OCI-LY7 (cell line): ENCODE measurements around the gene TRPM3. TPM values are rescaled to one million over a fixed set of nuclear protein-coding genes. Genes with fewer than 3 reads are reported as not detected.

Experiments
- Bru-seq: library from RNA; stranded (reverse); fragments of 400-500 nt; gene quantifications from one replicate; lab custom pipeline; 2021; lab: Mats Ljungman, UMichigan
- BruChase-seq, 2 experiments: library from RNA; stranded (reverse); fragments of 400-500 nt; gene quantifications; one replicate each; lab custom pipeline; 2021; lab: Mats Ljungman, UMichigan
- BruUV-seq: library from RNA; stranded (reverse); fragments of 400-500 nt; replicated peaks from 2 replicates; lab custom pipeline; 2021; lab: Mats Ljungman, UMichigan
- CTCF ChIA-PET: fragments of 300-600 bp; sonication (Branson Sonifier 250); formaldehyde crosslinking; loops from one replicate; lab custom pipeline; 2022; ENCODE audit warnings: antibody characterized with exemption; ENCODE audit not compliant: unreplicated experiment; lab: Charles Lee
- POLR2A ChIA-PET: fragments of 300-600 bp; sonication (Branson Sonifier 250); formaldehyde crosslinking; loops from one replicate; lab custom pipeline; 2022; ENCODE audit warnings: antibody characterized with exemption; lab: Charles Lee
- DNase-seq: peaks from one replicate; pipeline ENCODE4 v3.0.0-alpha.2; 2015; ENCODE audit warnings: low spot score
- H2AFZ ChIP-seq: fragments of 200-600 bp; sonication (generic), shearing (Covaris generic); 2 replicates; pipeline ENCODE4 v1.6.1; 2014; ENCODE audit warnings: mild to moderate bottlenecking, antibody characterized with exemption, low read length, moderate library complexity
- H3K27ac ChIP-seq: fragments of 200-600 bp; sonication (generic); 2 replicates; pipeline ENCODE4 v1.5.1; 2014; ENCODE audit warnings: mixed run types, low read depth, mild to moderate bottlenecking, moderate library complexity, low read length, inconsistent platforms; ENCODE audit not compliant: poor library complexity, severe bottlenecking
- H3K36me3 ChIP-seq: fragments of 200-600 bp; sonication (generic); 2 replicates; pipeline ENCODE4 v1.6.1; 2014; ENCODE audit warnings: mild to moderate bottlenecking, antibody characterized with exemption, low read length, moderate library complexity, mixed read lengths; ENCODE audit not compliant: insufficient read depth
- H3K4me1 ChIP-seq: fragments of 200-600 bp; sonication (generic); 2 replicates; pipeline ENCODE4 v1.5.1; 2014; ENCODE audit warnings: mild to moderate bottlenecking, low read length; ENCODE audit not compliant: insufficient read depth, poor library complexity, severe bottlenecking
- H3K4me2 ChIP-seq: fragments of 200-600 bp; sonication (generic); 2 replicates; pipeline ENCODE4 v1.6.1; 2014; ENCODE audit warnings: mild to moderate bottlenecking, low read length
- H3K4me3 ChIP-seq: fragments of 200-600 bp; sonication (generic); 2 replicates; pipeline ENCODE4 v1.5.1; 2014; ENCODE audit warnings: mild to moderate bottlenecking, low read depth, low read length; ENCODE audit not compliant: poor library complexity, severe bottlenecking
- H3K79me2 ChIP-seq: fragments of 200-600 bp; sonication (generic); 2 replicates; pipeline ENCODE4 v1.6.1; 2016; ENCODE audit warnings: low read depth, mild to moderate bottlenecking, low read length, moderate library complexity, mixed read lengths; ENCODE audit not compliant: insufficient read depth
- H3K9me2 ChIP-seq: fragments of 200-600 bp; sonication (generic); 2 replicates; pipeline ENCODE4 v1.6.1; 2016; ENCODE audit warnings: mild to moderate bottlenecking, low read length, mixed read lengths; ENCODE audit not compliant: insufficient read depth
- H3K9me3 ChIP-seq: fragments of 200-600 bp; sonication (generic); 2 replicates; pipeline ENCODE4 v1.6.1; 2014; ENCODE audit warnings: mild to moderate bottlenecking, mixed run types, low read length, mixed read lengths
- H4K20me1 ChIP-seq: fragments of 200-600 bp; sonication (generic); 2 replicates; pipeline ENCODE4 v1.6.1; 2014; ENCODE audit warnings: mild to moderate bottlenecking, antibody characterized with exemption, low read length, moderate library complexity, mixed read lengths; ENCODE audit not compliant: insufficient read depth
- EZH2phosphoT487 ChIP-seq: fragments of 200-600 bp; sonication (generic); IDR thresholded peaks from 2 replicates; pipeline ENCODE4 v1.6.1; 2018; ENCODE audit warnings: low read depth, borderline replicate concordance, mild to moderate bottlenecking, mixed run types, antibody characterized with exemption, low read length, moderate library complexity, mixed read lengths
- intact Hi-C: fragments of 100-400 bp; cut with micrococcal nuclease; formaldehyde crosslinking; loops from one replicate; pipeline ENCODE4 v1.10.0; 2022; ENCODE audit not compliant: unreplicated experiment
- long read RNA-seq: library from polyadenylated mRNA; stranded (forward); transcript quantifications from one replicate; pipeline ENCODE4 v2.0.0, GENCODE V29; 2022
- total RNA-seq, 2 experiments: library from RNA; depleted of rRNA in 1 of 2; stranded (reverse); fragments of >200 nt in 1 of 2; shearing (Covaris generic) in 1 of 2; gene quantifications; 2 replicates each; pipeline ENCODE4 v1.2.3, GENCODE V29; 2014 to 2022
- TF ChIP-seq, protein P1 (sequence below): fragments of 200-600 bp; sonication (generic); conservative IDR thresholded peaks from 2 replicates; pipeline ENCODE4 v1.5.1; 2014; ENCODE audit warnings: mild to moderate bottlenecking, antibody characterized with exemption, low read length, moderate library complexity, mixed read lengths

The TRPM3 gene
- total RNA-seq (2014; rRNA removed; shearing (Covaris generic)) (not detected in 2 replicates), total RNA-seq (2022) (not detected in 2 replicates), Bru-seq, nascent RNA (percentile 2 among the genes with signal in this experiment), BruChase-seq, experiment 1, labeled RNA remaining after a 6-hour chase (percentile 2 among the genes with signal in this experiment), BruChase-seq, experiment 2, labeled RNA remaining after a 2-hour chase (percentile 2 among the genes with signal in this experiment)
- long read RNA-seq, partial matches to known transcripts, result 0 of 1 reads
- long read RNA-seq, other reads (novel, unspliced or antisense), result 1 of 1 reads

DNA sequence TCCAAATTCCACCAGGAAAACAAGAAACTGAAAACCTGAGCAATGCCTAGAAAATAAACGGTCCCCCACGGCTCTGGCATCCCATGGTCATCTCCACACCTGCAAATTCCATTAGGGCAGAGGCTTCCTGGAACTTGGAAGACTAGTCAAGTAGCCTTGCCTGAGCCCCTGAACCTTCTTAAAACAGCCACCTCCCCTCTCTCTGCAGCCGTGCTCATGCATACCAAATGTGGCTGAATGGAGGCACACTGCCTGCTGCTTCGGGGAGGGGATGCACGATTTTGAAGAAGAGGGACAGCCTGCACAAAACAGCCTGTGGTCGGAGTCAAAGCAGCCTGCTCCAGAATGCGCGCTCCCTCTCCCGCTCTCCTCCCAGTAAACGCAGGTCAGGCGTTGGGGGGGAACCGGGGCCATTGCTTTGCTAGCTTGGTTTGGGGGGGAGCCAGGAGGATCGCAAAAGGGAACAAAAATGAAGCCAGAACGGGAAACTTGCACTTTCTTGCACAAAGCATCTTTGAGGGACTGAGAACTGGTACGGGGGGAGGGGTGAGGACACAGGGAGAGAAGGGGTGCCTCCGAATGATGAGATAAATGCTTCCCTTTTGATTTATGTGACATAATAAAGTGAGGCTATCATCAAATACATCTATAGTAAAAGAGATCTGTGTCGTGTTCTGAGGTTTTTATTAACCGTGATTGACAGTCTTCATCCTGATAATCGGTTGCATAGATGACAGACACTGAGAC lies at the start of gene TRPM3:
TSS of gene TRPM3 (minus strand) at position 347 of the 747 bp plus-strand sequence. CDS start at position 80, 267 bp downstream.
- Histone ChIP-seq H3K4me1 (no peaks in the 10 kb centered on the region), H3K27ac (no peak within 1 kb of the TSS), H3K9me2 (no peaks in the 10 kb centered on the region), H3K4me3 (no peak within 1 kb of the TSS), H3K9me3 (no peaks in the 10 kb centered on the region), H2AFZ (no peak within 1 kb of the TSS), H3K79me2 (no peaks in the 10 kb centered on the region), H3K36me3 (no peaks in the 10 kb centered on the region), H3K4me2 (no peak within 1 kb of the TSS), H4K20me1 (no peaks in the 10 kb centered on the region)
- no peak for DNase-seq
- ChIA-PET POLR2A (no interaction called here), CTCF (no interaction called here)
- no TSS peak for BruUV-seq
- intact Hi-C loops, result no loop called here
- TF ChIP-seq, protein P1, sequence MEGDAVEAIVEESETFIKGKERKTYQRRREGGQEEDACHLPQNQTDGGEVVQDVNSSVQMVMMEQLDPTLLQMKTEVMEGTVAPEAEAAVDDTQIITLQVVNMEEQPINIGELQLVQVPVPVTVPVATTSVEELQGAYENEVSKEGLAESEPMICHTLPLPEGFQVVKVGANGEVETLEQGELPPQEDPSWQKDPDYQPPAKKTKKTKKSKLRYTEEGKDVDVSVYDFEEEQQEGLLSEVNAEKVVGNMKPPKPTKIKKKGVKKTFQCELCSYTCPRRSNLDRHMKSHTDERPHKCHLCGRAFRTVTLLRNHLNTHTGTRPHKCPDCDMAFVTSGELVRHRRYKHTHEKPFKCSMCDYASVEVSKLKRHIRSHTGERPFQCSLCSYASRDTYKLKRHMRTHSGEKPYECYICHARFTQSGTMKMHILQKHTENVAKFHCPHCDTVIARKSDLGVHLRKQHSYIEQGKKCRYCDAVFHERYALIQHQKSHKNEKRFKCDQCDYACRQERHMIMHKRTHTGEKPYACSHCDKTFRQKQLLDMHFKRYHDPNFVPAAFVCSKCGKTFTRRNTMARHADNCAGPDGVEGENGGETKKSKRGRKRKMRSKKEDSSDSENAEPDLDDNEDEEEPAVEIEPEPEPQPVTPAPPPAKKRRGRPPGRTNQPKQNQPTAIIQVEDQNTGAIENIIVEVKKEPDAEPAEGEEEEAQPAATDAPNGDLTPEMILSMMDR, result no peak
- TF ChIP-seq EZH2phosphoT487, result no peak

DNA sequence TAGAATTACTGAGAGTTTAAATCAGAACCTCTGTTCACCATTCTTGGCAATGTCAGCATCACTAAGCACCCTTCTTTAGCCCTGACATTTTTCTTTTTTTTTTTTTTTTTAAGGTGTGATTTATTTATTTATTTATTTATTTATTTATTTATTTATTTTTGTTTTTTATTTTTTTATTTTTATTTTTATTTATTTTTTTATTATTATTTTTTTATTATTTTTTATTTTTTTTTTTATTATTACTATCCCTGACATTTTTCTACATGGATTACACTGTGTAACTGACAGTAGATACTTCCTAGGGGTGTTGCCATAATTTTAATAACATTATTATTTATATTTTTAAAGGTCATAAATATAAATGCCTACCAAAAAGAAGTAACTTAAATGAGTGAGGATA lies 47.0 kb upstream of the TRPM3 start:
- no peak overlapping the region for H2AFZ ChIP-seq
- H3K4me2 ChIP-seq, result no peak overlapping the region
- BruUV-seq, result no TSS peak
- no peaks in the 10 kb centered on the region for H3K9me2 ChIP-seq
- ChIA-PET CTCF (no interaction called here), POLR2A (no interaction called here)
- no peak for DNase-seq
- H3K79me2 ChIP-seq, result no peaks in the 10 kb centered on the region
- no peaks in the 10 kb centered on the region for H3K9me3 ChIP-seq
- no peak overlapping the region for H3K27ac ChIP-seq
- H3K4me3 ChIP-seq, result no peak overlapping the region
- H3K36me3 ChIP-seq, result no peaks in the 10 kb centered on the region
- H4K20me1 ChIP-seq, result no peaks in the 10 kb centered on the region
- no peaks in the 10 kb centered on the region for H3K4me1 ChIP-seq
- TF ChIP-seq EZH2phosphoT487, result no peak
- TF ChIP-seq, protein P1, result no peak
- intact Hi-C loops, result no loop called here
